ENCODE data around the gene SIL1. TPM values are rescaled to one million over a fixed set of nuclear protein-coding genes. Genes with fewer than 3 reads are reported as not detected.

SIL1 gene
- total and polyA plus RNA-seq, 2 of the 8 experiments (the other 6 are each of a cell fraction or from before 2014, with no cell fraction given): 8.3 to 12.8 TPM

GRCh38 chr5:139131062-139131461 is 67.1 kb downstream of the SIL1 start (continued):
- TF ChIP-seq JUND (IDR thresholded peaks at IDR 0.05; ENCODE audit: low read length) (no peak), HDAC6 (IDR thresholded peaks at IDR 0.05; ENCODE audit: low read depth, low read length) (no peak), SIRT6 (IDR thresholded peaks at IDR 0.05; ENCODE audit: low read length) (no peak)
